Prostate gland (tissue), 2 donors: ENCODE results near the gene MCC.

Experiments used
- CTCF ChIP-seq, 4 experiments: fragments of 200-600 bp in 2 of 4; fragments of 450-650 bp in 2 of 4; sonication (generic) in 2 of 4; IDR thresholded peaks; 1 replicate in 3 of 4; 2 replicates in 1 of 4; pipeline ENCODE4 v1.5.1; 2016 to 2019; ENCODE audit warnings: antibody characterized with exemption in 4 of 4, mild to moderate bottlenecking in 2 of 4, moderate library complexity in 2 of 4
- POLR2A ChIP-seq: fragments of 450-650 bp; IDR thresholded peaks from one replicate; pipeline ENCODE4 v1.6.1; 2016; ENCODE audit warnings: antibody characterized with exemption, mild to moderate bottlenecking
- POLR2AphosphoS5 ChIP-seq: sonication (generic); formaldehyde crosslinking; IDR thresholded peaks from one replicate; pipeline ENCODE4 v1.6.1; 2017; ENCODE audit warnings: antibody characterized with exemption

GRCh38 chr5:113271015-113271414, 217.2 kb downstream of the MCC start:
- TF ChIP-seq POLR2A = no peak
- no peak for TF ChIP-seq CTCF (IDR thresholded peaks at IDR 0.05)
- TF ChIP-seq POLR2AphosphoS5 = no peak
